ENCODE measurements around the gene CCDC38.

The CCDC38 gene

DNA sequence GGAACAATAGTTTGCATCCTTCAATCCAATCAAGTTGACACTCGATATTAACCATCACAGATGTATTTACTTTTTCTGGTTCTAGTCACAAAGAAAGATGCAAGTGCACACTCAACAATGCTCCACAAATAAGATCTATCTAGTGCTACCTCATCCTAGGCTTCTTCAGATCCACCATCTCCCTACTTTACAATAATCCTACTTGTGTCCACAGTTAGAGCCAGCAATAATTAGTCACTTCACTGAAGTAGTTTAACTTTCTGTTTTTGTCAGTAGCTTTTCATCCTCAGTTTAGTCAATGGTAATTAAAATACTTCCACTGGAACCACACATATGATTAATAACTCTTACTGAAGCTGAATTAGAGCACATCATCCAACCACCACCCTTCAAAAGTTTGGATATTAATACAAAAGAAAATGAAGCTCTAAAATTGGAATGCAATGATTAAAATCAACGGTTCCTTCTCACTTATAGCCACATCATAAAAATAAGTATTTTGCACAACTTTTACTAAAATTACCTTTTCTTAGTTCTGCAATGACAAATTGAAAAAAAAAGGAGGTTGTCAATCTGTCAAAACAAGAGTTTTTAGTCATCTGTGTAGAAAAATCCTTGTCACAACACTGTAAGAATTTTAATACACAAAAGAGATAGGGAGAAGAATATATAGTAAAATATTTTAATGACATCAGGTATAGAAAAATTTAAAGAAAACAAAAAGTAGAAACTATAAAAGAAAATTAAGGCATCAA, 111.9 kb downstream of the CCDC38 start:
- DNase-seq, result no peak

DNA sequence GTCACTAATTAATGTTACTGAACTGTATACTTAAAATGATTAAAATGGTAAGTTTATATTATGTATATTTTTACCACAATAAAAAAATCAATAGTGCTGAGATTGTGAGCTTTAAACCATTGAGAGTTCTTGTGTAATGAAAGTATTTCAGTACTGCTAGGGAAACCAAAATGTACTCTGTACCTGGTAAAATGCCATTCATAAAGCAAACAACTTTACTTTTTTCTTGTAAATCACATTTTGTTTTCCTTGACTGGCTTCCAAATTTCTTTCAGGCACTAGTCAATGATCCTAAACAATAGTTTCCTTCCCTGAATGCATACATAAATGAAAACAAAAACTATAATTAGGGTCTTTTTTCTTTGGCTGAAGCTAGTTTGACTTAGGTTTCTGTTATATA, 113.0 kb downstream of the CCDC38 start:
- no peak for DNase-seq

DNA sequence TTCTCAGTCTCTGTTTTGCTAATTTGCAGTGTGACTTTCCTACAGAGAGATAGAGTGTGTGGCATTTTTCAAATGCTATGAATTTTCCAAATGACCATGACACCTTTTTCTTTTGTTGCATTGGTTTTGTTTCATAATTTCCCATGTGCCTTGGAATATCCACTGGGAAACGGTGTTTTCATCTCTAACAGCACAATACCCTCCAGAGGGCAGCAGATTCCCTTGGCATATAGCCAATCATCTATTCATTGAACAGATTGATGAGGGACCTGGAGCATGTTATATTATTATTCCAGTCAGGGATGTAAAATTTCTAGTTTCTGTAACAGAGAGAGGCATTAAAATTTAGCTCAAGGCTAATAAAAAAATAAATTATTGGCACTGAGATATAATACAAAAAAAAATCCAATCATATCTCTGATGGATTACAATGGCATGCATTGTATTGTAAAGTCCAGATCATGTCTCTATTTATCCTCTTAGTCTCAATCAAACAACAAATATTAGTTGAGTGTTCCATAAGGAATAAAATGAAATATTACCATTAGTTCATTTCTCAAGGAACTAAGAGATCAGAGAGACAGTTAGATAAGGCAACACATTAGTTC, 122.2 kb downstream of the CCDC38 start:
- DNase-seq, result peak; percentile 63
